GM12865 (cell line): Measurements from ENCODE around the gene IFNE.

Source experiments
- DNase-seq: peaks from one replicate; pipeline ENCODE4 v3.0.0; 2010; ENCODE audit warnings: low read depth
- H3K4me3 ChIP-seq: 2 replicates; pipeline ENCODE4 v1.5.1; 2011; ENCODE audit warnings: mild to moderate bottlenecking, low read depth, low read length, control low read depth
- CTCF ChIP-seq: IDR thresholded peaks from 2 replicates; pipeline ENCODE4 v1.5.1; 2011; ENCODE audit warnings: low read length, control low read depth, low read depth, inconsistent platforms; ENCODE audit not compliant: insufficient read depth; ENCODE audit errors: missing control alignments

Gene IFNE

GRCh38 chr9:21522348-21522747 is 40.2 kb upstream of the IFNE start:
- TF ChIP-seq CTCF, result no peak
- no peak overlapping the region for H3K4me3 ChIP-seq
- DNase-seq, result no peak

- no peak overlapping the region for H3K4me3 ChIP-seq
- TF ChIP-seq CTCF, result no peak
- no peak for DNase-seq
Observed at GRCh38 chr9:21521448-21521847, 39.3 kb upstream of the IFNE start.

GRCh38 chr9:21520501-21521228 is 38.6 kb upstream of the IFNE start:
- DNase-seq, result no peak
- TF ChIP-seq CTCF, result no peak

GRCh38 chr9:21519855-21520434 is 37.8 kb upstream of the IFNE start:
- TF ChIP-seq CTCF, result no peak
- H3K4me3 ChIP-seq, result no peak overlapping the region
- DNase-seq, result no peak

More at GRCh38 chr9:21520501-21521228, 38.6 kb upstream of the IFNE start:
- no peak overlapping the region for H3K4me3 ChIP-seq

GRCh38 chr9:21516796-21517195 is 34.7 kb upstream of the IFNE start:
- no peak for DNase-seq
- TF ChIP-seq CTCF, result no peak
- H3K4me3 ChIP-seq, result no peak overlapping the region

- H3K4me3 ChIP-seq, result no peak overlapping the region
- no peak for TF ChIP-seq CTCF
- DNase-seq, result no peak
Observed at GRCh38 chr9:21513431-21513830, 31.3 kb upstream of the IFNE start.

GRCh38 chr9:21510806-21511205 is 28.7 kb upstream of the IFNE start:
- no peak overlapping the region for H3K4me3 ChIP-seq
- no peak for TF ChIP-seq CTCF
- no peak for DNase-seq
